GM18508 (cell line): ENCODE data around the gene PCDH9.
"Not testable (repeated sequence)": the region's sequence is repeated elsewhere in the genome, so short reads cannot be mapped to it uniquely, and the experiment has no call there.

Source experiments
- ATAC-seq: cut with Tn5 transposase; IDR thresholded peaks from one replicate; pipeline ENCODE4 v1.9.1; 2021; ENCODE audit warnings: moderate number of reproducible peaks; ENCODE audit not compliant: insufficient read depth, unreplicated experiment

PCDH9 gene

DNA sequence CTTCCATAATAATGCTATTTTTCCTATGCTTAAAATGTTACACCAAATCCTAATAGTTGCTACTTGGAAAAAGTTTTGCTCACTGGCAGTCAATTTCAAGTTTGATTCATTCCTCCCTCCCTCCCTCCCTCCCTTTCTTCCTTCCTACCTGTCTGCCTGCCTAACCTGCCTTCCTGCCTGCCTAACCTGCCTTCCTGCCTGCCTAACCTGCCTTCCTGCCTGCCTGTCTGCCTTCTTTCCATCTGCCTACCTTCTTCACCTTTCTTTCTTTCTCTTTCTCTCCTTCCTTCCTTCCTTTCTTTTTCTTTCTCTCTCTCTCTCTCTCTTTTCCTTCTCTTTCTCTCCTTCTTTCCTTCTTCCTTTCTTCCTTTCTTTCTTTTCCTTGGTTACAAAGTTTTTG lies 418.7 kb downstream of the PCDH9 start:
- no peak for ATAC-seq

DNA sequence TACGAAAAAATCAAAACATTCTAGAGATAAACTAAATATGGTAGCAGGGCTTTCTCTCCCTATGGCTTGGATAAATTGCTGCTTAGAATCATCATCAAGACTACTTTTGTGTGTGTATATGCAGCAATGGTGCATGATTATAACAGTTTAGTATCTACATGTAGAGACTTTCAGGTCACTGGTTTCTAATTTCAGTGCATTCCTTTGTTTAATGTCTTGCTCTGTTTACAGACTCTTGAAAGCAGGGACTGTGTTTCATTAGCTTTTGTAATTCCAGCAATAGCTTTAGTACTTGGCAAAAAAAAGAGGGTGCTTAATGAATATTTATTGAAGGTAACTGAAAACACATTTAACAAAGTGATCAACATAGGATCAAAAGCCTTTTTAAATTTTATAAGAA lies 420.7 kb downstream of the PCDH9 start:
- no peak for ATAC-seq

DNA sequence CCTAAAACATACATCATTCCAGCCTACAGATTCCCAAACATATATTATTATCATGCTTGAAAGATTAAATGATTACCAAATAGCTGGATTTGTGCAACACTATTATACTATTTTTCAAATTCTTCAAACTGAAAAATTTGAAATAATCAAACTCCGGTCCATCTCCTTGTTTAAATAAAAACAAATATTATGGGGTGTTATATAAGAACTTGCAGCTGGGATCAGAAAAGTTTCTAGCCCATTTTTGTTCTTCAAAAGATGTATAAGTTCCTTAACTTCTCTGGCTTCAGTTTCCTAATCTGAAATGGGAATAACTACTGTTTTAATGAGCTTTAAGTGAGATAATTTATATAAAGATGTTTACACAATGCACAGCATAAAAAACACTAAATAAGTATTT lies 422.9 kb downstream of the PCDH9 start:
- ATAC-seq, result no peak

DNA sequence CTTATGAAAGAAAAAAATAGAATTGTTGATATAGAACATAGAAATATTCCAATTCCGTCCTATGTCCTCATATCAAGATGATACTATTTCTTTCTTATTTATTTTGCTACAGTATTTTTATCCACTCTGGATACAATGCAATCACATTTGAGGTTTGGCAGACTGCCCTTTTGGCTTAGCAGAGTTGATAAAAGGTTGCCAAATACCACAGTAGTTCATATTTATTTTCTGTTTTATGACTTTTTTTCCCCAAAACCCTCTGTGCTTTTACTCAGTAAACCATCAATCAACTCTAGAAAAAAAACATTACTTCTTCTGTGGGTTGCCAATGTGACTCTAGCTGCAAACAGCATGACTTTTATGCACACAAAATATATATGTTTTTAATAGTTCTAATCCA lies 424.5 kb downstream of the PCDH9 start:
- ATAC-seq, result no peak

DNA sequence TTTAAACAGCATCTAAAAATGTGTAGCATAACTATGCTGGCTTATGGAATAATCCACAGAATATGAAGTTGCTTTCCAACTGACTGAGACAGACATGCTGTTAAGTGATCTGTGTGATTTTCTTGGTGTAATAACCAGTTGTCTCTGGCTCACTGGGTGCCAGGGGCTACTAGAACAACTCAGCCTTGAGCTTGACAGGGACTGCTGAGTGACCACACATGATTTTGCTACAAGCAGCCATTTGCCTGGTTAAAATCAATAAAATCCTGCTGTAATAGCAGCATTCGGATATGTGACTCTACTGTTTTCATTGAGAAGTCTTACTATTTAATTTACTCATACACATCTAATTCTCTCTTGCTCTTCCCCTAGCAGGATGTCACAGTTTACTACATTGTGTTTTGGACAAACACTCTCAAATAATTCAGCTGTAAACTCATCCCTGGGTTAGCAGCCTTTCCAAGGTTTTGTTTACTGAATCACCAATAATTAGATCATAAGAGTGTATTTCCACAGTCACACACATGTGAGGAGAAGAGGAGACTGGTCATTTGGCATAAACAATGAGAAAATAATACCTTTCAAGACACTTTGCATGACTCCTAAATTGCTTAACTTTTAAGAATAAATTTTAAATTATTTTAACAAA lies 426.2 kb downstream of the PCDH9 start:
- no peak for ATAC-seq

DNA sequence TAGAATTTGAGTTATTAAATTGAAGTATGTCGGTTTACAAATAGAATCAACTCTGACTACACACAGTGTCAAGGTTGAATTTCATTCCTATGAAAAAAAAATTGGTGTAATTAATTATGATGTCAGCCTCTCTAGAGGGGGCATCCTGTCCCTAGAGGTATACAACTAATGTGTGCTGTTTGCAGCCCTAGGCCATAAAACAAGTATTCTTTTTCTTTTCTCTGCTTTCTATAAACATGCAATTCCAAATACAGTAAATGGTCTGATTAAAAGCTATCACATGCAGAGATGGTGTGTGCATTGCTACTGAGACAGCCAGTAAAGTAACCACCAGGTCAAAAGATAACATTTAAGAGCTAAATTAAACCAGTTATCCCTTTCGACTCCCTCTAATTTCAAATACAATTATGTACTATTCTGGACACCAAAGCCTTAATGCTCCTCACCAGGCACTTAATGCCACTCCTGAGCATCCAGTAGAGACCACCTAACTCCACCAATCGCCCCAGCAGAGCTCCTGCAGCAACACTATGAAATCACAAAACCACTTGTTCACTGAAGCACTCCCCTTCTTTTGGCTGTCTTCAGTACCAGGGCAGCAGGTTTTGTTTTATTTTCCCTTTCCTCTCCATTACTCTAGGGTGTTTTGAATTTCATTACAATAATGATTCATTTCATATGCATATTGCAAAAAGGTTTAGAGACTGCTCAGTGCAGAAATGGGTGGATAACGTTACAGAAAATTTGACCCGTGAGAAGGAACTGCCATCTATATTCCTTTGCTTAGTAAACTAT lies 426.9 kb downstream of the PCDH9 start:
- no peak for ATAC-seq

DNA sequence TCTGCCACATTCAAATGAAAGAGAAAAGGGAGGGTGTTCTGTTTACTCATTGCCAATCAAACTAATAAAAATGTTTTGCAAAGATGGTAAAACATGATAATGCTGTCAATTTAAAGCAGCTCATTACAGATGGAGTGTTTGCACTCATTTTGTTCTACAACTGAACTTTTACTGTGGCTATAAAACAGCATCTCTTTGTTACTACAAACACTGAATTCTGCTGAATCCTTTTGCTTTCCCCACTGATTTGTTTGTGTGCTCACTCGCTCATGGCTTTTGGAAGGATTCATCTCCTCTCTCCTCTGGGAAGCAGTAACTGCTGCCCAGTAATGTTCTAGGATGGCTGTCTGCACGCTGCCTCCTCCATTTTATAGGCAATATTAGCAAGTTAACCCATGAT lies 434.5 kb downstream of the PCDH9 start:
- ATAC-seq, result no peak

DNA sequence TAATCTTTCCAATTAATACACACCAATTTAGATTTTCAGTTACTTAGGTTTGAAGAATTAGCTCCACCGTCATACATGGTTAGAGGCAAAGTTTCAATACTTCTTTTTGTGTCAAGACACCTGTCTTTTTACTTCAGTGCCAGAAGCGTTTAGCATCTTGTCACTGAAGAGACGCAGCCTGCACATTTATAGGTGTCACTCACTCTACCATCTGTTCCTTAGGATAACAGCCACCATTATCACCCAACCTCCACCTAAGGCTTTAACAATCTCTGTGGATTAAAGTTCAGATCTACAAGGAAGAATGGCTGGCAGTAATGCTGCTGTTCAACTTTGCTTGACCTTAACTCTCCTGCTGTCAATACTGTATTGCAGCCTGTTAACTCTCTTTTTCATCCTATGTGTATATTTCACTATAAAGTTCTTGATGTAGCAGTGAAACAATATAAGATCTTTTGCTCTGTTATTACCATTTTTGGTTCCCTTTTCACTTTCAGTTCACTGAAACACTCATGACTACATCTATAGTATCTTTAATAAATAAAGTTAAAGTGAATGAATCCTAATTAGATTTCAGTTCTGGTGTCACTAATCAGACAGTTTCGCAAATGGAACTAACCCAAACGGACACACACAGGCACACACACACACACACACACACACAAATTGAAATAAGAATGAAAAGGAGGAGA lies 435.6 kb downstream of the PCDH9 start:
- no peak for ATAC-seq

DNA sequence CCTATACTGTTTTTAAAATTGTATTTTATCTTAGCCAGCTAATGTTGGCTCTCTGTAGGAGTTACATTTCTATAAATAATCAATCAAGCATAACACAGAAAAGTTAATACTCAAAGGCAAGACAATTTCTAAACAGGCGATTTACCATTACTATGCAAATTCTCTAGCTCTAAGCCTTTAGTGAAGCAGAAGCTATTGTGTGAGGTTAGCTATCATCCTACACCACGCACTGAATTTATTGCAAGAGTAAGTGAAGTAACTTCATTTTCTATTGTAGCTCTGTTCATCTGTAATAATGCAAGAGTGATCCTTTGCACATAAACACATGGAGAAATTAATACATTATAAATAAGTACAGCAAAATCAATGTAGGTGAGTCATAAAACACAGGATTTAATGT lies 439.3 kb downstream of the PCDH9 start:
- no peak for ATAC-seq

DNA sequence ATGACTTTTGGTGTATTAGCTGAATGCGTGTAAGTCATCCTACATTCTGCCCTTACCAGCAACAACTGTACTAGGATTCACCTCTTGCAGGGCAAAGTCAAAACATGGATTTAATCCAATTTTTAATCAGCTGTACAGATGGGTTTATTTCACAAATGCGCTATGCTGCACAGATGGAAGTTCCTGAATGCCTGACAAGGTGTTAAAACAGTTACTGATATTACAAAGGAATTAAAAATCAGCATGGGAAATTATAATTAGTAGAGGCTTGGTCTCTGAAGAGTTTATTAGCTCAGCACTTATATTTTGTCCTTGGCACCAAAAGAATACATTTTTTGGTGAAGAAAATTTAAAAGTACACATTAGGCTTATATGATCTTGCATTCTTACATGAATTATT lies 448.9 kb downstream of the PCDH9 start:
- ATAC-seq, result no peak

DNA sequence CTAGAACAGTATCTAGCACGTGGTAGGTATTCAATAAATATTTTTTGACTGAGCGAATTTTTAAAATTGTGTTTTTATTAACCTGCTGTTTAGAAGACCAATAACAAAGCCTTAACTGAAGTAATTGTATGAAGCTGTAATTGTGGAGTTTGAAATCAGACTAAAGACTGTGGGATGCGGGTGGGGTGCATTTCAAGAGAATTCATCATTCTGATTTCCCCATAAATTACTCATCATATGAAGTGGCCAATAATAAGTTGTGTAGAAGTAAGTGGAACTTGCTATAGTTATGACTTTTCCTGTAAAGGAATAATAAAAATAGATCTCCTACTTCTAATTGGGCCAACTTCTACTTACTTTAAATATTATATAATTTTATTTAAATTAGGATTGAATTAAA lies 449.3 kb downstream of the PCDH9 start:
- ATAC-seq, result no peak

DNA sequence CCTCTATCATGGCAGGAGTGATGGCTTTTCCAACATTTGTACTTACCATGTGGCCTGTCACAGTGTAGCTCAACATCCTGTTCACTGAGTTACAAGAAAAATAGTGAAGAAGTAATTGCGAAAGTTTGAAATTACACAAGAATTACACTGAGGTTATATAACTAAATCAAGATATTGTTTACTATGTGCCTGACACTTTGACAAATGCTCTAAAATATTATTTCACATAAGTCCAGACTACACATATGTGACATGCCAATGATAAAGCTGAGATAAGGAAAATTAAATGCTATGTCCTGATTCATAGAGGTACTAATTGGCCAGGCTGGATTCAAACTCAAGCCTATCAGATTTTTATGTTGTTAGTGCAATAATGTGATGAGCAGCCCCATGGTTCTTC lies 451.7 kb downstream of the PCDH9 start:
- no peak for ATAC-seq

DNA sequence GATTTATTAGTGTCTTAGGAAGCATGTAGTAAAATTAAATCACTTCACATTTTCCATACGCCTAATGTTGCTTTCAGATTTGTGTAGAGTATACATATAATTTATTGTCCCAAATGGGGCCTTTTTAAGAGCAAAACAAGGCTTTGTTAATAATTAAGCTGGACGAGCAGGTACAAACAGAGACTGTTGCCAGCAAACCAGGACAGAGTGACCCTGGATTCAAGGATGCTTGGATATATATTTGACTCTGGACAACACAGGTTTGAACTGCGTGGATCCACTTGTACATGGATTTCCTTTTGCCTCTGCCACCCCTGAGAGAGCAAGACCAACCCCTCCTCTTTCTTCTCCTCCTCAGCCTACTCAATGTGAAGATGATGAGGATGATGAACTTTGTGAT lies 454.9 kb downstream of the PCDH9 start:
- no peak for ATAC-seq

DNA sequence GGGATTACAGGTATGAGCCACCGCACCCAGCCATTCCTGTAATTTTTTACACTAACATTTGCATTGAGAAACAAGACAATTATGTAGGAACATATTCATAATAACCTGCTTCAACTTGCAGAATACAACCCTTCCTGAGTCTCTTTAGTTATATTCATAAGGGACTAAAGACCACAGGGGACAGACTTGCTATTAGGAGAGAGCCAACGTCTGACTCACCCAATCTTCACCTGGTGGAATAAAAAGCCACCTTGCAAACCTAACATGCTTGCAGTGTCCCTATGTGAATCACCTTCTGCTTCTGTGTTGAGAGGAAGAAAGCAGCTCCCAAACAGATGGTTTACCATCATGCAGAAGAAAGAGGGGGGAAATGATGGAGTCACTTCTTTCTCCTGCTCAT lies 456.1 kb downstream of the PCDH9 start:
- no peak for ATAC-seq

DNA sequence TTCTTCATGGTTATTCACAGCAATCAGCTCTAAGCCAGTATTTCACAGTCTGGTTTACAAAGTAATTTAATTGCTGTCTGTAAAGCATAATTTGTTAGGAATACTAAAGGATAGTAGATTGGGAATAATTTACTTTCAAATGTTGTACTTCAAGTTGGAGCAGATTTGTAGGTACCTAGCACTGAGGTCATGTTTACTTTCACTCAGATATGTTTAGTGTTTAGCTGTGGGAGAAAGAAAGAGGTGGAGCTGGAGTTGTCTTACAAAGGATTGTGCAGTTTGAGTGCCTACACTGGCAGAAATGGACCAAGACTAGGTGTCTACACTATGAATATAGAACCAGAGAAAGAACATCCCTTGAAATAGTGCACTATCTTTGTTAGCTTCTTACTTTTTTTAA lies 464.6 kb downstream of the PCDH9 start:
- no peak for ATAC-seq

DNA sequence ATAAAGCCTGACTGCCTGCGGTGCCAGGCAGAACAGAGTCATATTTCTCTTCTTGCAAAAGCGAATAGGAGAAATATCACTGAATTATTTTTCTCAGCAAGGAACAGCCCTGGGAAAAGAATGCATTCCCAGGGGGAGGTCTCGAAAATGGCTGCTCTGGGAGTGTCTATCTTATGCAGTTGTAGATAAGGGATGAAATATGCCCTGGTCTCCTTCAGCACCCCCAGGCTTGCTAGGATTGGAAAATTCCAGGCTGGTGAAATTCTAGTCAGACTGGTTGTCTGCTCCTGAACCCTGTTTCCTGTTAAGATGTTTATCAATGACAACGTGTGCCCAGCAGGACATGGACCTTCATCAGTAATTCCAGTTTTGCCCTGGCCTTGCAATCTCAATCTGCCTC lies 469.5 kb downstream of the PCDH9 start:
- not testable (repeated sequence) for ATAC-seq

DNA sequence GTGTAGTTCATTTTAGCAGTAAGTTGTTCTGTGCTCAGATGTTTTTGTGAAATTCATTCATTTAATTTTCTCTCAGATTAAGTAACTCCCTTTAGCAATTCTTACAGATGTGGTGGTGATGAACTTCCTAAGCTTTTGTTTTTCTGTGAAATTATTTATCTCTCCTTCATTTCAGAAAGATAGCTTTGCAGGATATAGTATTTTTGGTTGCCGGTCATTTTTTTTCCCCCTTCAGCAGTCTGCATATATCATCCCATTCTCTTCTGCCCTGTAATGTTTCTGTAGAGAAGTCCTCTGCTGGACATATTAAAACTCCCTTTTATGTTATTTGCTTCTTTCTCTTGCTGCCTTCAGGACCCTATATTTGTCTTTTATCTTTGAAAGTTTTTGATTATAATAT lies 470.2 kb downstream of the PCDH9 start:
- ATAC-seq, result no peak

DNA sequence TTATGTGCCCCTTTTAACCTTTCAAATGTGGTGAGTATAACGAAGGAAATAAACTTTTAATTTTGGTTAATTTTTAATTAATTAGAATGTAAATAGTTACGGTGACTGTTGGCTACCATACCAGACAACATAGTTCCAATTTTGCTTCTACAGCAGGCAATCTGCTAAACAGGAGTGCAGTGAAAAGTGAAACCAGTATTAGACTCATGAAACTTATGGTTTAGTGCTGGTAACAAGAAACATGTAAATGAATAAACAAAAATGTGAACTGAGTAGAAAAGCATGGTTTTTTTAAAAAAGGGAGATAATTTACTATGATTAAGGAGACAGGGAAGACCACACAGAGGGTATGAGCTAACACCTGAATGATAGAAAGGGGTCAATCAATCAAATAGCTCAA lies 478.4 kb downstream of the PCDH9 start:
- no peak for ATAC-seq

DNA sequence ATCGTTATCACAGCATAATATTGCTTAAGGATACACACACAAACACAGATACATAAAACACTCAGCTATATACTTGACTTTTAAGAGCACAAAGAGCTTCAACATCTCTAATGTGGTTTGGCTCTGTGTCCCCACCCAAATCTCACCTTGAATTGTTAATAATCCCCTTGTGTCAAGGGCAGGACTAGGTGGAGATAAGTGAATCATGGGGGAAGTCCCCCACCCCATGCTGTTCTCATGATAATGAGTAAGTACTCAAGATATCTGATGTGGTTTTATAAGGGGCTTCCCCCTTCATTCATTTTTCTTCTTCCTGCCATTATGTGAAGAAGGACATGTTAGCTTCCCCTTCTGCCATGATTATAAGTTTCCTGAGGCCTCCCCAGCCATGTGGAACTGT lies 481.4 kb downstream of the PCDH9 start:
- no peak for ATAC-seq

DNA sequence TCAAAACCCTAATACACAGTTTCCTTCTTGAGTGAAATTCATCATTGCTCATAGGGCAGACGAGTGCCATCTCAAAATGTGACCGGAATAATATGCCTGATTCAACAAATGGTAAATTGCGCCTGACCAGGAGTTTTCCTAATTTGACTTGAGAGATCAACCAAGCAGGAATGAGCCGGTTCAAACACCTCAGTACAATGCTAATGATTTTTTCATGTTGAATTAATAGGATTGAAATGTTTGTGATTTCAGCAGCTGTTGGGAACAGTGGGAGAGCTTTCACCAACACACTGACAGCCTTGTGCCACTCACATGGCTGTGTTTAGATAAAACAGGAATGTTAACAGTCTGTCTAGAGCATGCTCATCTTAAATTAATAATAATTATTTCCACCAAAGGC lies 484.8 kb downstream of the PCDH9 start:
- ATAC-seq, result no peak

DNA sequence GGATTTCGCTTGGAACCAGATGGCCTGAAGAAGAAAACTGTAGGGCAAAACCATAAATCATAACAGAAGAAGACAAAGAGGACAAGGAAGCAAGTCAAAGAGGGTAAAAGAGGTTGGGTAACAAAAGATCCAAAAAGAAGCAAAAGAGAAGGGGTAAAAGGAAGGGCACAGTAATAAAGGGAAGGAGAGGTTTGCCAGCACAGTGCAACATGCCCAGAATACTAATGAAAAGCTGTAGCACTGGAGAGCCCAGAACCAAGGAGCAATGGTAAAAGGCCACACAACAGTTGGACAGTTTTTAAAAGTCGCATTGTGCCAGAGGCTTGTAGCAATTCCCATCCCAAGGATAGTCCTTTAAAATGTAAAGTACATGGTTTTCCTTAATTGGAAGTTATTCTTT lies 506.6 kb downstream of the PCDH9 start:
- ATAC-seq, result no peak

DNA sequence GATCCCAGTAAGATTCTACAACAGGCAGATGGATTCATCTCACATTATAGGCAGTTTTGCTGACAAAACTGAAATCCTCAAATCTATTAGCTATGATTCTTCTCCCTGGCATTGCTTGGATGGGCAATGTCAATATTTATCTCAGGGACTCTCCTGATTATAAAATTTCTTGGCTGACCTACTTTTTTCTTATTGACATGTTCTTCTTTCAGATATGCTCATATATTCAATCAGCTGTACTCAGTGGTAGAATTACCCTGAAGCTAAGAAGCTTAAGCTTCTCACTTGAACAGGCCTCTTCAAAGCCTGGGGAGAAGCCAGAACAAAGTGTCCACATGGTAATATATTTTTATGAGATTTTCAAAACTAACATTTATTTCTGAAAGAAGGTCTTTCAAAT lies 513.6 kb downstream of the PCDH9 start:
- ATAC-seq, result no peak
